ENCODE data around the gene GRIK5.

The GRIK5 gene

DNA sequence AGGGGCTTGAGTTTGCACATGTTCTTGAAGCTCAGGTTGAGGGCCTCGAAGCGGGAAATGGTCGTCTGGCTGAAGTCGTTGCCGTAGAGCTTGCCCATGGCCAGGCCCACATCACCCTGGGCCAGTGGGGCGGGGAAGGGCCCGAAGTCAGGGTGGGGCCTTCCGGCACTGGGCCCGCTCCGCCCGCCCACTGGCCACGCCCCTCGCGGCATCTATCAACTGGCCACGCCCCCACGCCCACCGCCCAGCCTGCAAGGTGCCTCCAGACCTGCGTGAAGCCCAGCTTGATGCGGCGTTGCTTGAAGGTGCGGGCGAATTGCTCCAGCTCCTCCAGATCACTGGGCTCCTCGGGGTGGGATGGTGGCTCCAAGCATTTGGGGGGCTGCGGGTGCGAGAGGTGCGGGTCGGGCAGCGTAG lies 25.8 kb upstream of the GRIK5 start:
- no peak for DNase-seq (ENCODE audit: low read depth)

DNA sequence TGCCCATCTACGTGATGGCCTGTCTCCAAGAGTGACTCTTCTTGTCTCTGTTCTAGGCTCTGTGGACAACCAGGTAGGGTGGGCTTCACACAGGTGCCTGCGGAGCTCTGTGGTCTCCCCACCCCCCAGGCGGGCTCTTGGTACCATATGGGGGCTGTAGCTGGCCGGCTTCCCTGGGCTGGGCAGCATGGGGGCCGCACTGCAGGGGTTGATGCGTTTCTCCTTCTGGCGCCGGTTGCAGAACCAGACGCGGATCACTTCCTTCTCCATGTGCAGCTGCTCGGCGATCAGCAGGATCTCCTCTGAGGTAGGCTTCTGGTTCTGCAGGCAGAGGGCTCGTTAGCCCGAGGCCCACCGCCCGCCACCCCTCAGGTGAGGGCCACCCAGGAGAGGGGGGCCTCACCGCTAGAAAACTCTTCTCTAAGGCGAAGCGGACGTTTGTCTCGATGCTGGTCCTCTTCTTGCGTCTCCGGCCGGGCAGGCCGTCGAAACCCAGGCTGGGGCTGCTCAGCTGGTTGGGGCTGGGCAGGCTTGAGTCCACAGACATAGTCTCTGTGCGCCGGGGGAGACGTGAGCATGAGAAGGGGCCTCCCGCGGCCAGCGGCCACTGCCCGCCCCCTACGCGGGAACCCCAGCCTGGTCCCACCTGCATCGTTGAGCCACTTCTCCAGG lies 25.3 kb upstream of the GRIK5 start:
- DNase-seq (ENCODE audit: low read depth), result no peak

DNA sequence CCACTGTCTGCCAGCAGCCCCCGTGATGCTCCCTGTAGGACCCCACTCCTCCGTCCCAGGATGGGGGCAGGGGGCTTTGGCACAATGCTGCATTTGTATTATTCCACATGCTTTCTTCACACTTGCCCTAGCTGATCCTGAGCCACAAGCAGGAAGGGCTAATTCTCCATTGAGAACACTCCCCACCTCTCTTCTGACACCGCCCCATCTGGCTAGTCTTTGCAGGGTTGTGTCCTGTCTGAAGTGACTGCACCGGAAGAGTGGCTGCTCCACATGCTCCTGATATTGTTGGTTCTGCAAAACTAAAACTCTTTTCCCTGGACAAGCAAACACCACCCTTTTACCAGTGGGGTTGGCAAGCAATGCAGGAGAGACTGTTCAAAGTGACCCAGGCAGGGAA lies 23.9 kb upstream of the GRIK5 start:
- no peak for DNase-seq (ENCODE audit: low read depth)

DNA sequence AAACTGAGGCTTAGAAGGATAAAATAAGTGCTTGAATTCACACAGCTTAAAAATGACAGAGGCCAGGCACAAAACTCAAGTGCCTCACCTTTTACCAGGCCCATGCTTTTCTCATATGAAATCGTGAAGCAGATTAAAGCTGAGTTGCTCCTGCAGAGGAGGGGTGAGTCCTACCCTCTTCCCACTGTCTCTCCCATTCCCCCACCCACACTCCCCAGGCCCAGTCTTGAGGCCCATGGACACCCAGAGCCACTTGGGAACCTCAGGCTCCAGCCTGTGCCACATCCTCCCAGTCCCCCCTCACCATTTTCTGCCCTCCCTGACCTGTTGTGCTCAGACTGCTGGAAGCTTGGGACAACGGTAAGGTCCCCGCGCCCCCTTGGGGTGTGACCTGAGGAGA lies 23.5 kb upstream of the GRIK5 start:
- DNase-seq (ENCODE audit: low read depth), result no peak

DNA sequence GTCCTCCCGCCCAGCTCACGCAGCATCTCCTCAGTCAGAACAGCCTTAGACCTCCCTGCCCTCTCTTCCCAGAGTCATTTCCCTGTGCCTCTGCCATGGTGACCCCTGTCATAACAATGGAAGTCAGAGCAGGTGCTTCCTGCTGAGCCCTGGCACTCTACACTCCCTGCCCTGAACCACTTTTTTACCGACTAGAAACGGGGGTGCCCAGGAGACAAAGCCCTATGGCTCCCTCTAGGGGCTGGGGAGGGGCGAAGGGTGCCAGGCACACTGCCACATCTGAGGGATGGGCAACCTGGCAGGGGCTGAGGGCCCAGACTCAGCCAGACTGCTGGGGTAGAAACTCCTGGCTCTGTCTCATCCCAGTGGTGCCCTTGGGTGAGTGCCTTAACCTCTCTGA lies 22.3 kb upstream of the GRIK5 start:
- no peak for DNase-seq (ENCODE audit: low read depth)

DNA sequence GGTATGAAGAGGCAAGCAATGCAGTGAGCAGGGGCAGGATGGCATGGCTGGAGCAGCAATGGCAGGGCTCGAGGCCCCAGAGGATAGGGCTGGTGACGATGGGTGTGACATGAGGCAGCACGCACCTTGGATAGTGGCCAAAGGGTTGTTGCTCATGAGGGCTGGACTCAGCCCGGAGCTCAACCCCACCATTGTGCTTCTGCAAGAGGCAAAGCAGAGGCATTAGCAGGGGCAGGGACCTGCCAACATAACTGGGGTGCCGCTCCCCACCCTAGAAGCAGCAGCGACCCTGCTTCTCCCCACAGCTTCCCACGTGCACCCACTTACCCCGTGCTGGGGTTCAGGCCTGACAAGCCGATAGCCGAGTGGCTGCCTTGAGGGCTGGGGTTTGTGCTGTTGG lies 21.7 kb upstream of the GRIK5 start:
- DNase-seq (ENCODE audit: low read depth), result no peak

DNA sequence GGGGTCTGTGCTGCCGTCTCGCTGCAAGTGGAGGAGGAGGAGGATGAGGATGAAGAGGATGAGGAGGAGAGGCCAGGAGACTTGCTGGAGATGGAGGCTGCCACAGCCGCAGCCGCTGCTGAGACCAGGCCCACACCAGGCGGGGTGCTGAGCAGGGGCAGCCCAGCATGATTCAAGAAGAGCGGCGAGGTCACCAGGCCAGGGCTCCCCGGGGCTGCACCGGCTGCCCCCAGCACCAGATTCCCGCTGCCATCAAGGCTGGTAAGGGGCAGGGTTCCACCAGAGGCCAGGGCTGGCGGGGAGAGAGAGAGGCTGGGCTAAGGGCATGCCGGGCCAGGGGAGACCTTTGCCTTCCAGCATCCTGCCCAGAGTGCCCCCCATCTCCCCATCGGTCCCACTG lies 21.3 kb upstream of the GRIK5 start:
- no peak for DNase-seq (ENCODE audit: low read depth)

DNA sequence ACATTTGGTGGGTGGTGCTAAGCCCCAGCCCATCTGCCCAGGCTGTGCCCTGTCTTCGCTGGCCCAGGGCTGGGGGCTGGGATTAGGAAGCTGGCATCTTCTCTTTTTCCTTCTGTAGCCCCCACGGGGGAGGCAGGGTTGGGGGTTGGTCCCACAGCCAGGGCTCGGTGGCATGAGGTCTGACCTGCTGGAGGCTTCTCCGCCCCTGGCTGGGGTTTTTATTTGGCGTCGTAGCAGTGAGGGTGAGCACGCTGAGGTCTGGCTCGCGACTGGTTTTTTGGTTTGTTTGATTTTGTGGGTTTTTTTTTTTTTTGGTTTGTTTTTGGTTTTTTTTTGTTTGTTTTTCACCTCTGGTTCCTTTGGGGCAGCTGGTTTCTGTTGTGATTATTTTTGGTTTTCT lies 20.7 kb upstream of the GRIK5 start:
- DNase-seq (ENCODE audit: low read depth), result no peak

DNA sequence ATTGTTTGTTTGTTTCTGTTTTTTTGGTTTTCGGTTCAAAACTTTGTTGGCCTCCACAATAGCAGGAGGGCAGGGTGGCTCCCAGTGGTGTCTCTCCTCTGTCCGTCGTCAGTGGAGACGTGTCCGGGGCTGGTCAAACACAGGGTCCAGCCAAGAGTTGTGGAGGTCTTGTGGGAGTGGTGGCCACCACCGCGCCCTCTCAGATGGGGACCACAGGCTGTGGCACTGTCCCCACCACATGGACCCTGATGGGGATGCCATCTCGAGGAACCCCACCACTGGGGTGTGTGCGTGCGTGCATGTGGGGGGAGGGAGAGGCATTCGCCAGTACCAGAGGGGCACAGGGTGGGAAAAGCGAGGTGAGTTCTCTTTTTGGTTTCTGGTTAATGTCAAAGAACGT lies 19.8 kb upstream of the GRIK5 start:
- no peak for DNase-seq (ENCODE audit: low read depth)

DNA sequence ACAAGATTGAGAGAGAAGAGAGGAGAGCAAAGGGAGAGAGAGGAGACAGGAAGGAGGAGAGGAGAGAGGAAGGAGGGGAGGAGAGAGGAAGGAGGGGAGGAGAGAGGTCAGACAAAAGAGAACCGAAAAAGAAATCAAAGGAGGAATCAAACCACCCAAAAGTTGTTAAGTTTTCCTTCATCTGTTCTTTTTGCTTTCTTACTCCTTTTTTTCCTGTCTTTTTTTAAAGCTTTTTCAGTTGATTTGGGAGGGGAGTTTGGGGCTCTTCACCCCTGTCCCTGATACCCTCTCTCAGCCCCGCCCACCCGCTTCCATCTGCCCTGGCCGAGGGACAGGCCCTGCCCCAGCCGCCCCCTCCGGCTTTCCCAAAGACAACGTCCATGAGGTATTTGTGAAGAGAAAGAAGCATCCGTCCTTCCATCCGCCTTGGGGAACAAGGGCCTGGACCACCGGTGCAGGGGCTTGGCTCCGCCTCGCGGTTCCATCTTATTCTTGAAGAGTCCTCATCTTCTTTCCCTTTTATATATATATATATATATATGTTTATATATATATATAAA lies 19.3 kb upstream of the GRIK5 start:
- no peak for DNase-seq (ENCODE audit: low read depth)

DNA sequence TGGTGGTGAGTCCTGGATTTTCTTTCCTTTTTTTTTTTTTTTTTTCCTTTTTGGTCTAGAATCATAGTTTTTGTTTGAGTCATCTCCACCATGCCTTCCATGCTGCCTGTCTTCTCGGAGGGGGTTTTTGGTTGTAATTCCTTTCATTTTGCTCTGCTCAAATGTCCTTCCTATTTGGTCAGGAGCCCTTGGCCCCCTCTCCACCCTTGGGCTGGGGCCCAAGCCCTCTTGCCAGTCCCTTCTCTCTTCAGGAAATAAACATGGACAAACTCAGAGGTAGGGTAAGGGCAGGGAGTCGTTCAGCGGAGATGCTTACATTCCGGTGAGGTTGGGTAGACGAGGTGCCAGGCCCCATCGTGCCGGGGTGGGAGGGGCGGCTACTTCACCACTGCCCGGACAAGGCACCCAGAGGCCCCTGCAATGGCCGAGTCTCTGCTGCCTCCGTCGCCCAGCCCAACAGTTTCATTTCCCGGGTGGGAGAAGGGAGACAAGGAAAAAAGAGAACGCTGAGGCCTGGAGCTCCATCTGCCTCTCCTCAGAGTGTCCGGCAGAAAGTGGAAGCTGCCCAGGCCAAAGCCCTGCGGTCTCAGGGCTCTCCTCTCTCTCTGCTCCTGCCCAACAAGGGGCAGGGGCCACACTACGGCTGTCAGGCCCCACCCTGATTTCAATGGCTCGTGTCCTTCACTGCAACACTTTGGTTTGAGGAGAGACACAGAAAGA lies 18.6 kb upstream of the GRIK5 start:
- no peak for DNase-seq (ENCODE audit: low read depth)

DNA sequence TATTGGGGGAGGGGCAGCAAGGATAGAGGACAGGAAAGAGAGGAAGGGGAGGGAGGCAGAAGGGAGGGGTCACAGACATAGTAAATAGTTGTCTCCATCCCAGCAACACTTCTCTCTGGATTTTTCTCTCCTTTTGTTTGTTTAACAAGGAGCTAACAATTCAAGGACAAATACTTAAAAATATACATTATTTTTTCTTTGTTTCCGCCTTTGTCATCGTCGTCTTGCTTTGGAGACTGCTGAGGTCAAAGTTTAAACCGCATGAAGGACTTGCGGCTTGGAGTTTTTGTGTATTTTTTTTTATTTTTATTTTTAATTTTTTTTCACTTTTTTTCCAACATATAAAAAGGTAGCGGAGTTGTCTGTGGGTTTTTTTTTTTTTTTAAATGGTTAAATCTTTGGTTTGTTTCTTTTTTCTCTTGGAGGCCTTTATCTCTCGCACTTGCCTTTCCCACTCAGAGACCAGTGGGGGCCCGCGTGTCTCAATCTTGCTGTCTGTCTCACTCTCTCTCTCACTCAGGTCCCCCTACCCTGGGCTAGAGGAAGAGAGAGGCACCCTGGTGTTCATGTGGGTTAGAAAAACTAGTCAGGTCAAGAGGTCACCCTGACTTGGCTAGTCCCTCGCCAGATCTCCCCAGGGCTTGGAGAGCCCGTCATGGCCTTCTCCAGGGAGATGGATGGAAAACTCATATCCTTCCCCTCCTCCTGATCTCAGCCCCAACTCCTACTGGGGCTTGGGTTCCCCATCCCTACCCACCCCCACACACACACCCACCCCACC lies 17.0 kb upstream of the GRIK5 start:
- DNase-seq (ENCODE audit: low read depth), result no peak

DNA sequence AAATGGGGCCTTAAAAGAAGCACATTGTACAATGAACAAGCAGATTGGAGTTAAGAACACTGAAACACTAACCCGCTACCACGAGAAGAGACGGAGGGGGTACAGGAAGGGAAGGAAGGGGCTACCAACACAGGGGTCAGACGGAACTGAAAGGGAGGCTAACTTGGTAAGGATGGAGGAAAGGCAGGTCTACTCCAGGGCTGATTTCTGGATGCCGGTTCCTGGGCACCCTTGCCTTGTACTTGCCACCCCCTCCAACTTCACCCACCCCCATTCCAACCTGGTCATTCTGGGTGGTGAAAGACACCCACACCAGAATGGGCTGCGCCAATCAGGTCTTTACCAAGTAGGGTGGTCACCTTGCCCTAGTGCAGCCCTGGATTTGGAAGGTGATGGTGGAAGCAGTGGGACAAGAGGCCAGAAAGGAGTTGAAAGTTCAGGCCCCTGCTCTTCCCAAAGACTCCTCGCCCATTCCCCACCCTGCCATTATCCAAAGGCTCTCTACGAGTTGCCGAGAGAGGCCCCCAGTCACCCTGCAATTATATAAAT lies 16.3 kb upstream of the GRIK5 start:
- DNase-seq (ENCODE audit: low read depth), result no peak

DNA sequence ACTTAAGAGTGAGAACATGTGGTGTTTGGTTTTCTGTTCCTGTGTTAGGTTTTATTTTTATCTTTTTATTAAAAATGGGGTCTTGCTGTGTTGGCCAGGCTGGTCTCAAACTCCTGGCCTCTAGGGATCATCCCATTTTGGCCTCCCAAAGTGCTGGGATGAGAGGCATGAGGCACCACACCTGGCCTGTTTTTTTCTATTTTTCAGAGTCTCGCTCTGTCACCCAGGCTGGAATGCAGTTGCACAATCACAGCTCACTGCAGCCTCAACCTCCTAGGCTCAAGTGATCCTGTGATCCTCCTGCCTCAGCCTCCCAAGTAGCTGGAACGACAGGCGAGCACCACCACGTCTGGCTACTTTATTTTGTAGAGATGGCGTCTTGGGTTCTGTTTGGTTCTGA lies 13.5 kb upstream of the GRIK5 start:
- DNase-seq (ENCODE audit: low read depth), result no peak

DNA sequence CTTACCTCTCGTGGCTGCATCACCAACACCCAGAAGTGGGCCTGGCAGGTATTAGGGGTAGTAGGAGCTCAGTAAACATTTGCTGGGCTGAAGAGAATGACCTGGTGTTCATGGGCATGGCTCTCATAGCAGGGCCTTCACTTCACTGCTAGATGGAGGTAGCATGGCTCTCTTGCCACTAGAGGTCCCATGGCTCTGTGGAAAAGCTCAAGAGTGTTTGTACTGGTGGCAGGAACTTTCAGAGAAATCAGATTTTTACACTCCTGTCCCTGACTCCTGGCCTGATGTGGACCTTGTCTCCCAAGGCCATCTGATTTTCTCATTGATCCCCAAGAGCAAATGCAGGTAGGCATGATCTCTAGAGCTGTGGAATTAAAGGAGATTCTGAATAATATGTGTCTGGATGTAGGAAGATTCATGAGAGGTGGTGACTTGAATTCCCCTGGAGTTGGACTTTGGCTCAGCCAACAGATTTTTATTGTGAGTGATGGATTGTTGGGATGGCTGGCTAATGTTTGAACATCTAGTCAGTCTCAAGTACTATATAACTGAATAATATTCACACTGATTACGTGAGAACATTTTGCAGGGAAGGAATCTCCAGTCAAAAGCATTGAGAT lies 11.7 kb upstream of the GRIK5 start:
- no peak for DNase-seq (ENCODE audit: low read depth)

DNA sequence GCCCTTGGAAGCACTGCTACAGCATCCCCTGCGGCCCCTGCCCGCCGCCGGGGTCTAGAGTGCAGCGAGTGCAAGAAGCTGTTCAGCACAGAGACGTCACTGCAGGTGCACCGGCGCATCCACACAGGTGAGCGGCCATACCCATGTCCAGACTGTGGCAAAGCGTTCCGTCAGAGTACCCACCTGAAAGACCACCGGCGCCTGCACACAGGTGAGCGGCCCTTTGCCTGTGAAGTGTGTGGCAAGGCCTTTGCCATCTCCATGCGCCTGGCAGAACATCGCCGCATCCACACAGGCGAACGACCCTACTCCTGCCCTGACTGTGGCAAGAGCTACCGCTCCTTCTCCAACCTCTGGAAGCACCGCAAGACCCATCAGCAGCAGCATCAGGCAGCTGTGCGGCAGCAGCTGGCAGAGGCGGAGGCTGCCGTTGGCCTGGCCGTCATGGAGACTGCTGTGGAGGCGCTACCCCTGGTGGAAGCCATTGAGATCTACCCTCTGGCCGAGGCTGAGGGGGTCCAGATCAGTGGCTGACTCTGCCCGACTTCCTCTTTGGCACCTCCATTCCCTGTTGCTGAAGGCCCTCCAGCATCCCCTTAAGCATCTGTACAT lies 10.9 kb upstream of the GRIK5 start:
- no peak for DNase-seq (ENCODE audit: low read depth)

DNA sequence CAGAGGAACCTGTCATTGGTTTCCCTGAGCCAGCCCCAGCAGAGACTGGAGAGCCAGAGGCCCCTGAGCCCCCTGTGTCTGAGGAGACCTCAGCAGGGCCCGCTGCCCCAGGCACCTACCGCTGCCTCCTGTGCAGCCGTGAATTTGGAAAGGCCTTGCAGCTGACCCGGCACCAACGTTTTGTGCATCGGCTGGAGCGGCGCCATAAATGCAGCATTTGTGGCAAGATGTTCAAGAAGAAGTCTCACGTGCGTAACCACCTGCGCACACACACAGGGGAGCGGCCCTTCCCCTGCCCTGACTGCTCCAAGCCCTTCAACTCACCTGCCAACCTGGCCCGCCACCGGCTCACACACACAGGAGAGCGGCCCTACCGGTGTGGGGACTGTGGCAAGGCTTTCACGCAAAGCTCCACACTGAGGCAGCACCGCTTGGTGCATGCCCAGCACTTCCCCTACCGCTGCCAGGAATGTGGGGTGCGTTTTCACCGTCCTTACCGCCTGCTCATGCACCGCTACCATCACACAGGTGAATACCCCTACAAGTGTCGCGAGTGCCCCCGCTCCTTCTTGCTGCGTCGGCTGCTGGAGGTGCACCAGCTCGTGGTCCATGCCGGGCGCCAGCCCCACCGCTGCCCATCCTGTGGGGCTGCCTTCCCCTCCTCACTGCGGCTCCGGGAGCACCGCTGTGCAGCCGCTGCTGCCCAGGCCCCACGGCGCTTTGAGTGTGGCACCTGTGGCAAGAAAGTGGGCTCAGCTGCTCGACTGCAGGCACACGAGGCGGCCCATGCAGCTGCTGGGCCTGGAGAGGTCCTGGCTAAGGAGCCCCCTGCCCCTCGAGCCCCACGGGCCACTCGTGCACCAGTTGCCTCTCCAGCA lies 10.1 kb upstream of the GRIK5 start:
- DNase-seq (ENCODE audit: low read depth), result no peak

DNA sequence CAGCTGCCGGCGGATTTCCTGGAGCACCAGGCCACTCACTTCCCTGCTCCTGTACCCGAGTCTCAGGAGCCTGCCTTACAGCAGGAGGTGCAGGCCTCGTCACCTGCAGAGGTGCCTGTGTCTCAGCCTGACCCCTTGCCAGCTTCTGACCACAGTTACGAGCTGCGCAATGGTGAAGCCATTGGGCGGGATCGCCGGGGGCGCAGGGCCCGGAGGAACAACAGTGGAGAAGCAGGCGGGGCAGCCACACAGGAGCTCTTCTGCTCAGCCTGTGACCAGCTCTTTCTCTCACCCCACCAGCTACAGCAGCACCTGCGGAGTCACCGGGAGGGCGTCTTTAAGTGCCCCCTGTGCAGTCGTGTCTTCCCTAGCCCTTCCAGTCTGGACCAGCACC lies 9.3 kb upstream of the GRIK5 start:
- no peak for DNase-seq (ENCODE audit: low read depth)

DNA sequence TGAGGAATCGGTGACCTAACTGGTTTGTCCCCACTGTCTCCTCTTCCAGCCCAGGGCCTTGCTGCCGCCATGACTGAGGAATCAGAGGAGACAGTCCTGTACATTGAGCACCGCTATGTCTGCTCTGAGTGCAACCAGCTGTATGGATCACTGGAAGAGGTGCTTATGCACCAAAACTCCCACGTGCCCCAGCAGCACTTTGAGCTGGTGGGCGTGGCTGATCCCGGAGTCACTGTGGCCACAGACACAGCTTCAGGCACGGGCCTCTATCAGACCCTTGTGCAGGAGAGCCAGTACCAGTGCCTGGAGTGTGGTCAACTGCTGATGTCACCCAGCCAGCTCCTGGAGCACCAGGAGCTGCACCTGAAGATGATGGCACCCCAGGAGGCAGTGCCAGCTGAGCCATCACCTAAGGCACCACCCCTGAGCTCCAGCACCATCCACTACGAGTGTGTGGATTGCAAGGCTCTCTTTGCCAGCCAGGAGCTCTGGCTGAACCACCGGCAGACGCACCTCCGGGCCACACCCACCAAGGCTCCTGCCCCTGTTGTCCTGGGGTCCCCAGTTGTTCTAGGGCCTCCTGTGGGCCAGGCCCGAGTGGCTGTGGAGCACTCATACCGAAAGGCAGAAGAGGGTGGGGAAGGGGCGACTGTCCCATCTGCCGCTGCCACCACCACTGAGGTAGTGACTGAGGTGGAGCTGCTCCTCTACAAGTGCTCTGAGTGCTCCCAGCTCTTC lies 8.7 kb upstream of the GRIK5 start:
- no peak for DNase-seq (ENCODE audit: low read depth)

DNA sequence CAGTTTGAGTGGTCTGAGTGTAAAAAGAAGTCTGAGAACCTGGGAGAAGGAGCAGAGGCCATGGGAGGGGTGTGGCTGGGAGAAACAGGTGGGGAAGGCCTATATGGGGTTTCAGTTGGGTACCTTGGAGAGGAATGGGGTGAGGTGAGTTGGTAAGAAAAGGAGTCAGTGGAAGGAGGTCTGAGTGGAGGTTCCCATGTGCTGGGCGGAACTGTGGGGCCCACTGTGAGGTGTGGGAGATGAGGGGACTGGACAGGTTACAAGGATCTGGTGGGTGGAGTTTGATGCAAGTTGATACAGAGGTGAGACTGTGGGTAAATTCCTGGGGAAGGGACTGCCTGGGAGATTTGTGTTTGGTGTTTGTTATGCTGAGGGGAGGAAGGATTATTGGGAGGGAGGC lies 8.1 kb upstream of the GRIK5 start:
- no peak for DNase-seq (ENCODE audit: low read depth)

Data from stimulated activated CD8-positive, alpha-beta memory T cell treated with anti-CD3 and anti-CD28 coated beads, Interleukin-12 subunit alpha, Interleukin-12 subunit beta, amount 100 ng/mL, for 4 hours (primary cell).